Measurements from ENCODE around the gene IGF1R.

DNA sequence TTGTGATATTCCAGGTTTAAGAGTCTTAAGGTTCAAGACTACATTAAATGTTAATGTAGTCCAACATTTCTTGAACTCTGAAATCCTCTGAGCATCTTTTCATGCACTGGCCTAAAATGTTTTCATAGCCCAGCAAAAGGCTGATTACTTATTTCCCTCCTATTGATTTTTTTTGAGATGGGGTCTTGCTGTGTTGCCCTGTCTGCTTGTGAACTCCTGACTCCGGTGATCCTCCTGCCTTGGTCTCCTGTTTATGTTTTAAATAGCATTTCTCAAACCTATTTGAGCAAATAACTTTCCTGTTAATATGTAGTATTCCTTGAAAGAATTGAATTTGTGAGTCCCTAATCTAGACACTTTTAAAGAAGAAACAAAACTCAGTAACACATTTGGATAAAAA lies 133.5 kb downstream of the IGF1R start:
- TF ChIP-seq, protein P1, sequence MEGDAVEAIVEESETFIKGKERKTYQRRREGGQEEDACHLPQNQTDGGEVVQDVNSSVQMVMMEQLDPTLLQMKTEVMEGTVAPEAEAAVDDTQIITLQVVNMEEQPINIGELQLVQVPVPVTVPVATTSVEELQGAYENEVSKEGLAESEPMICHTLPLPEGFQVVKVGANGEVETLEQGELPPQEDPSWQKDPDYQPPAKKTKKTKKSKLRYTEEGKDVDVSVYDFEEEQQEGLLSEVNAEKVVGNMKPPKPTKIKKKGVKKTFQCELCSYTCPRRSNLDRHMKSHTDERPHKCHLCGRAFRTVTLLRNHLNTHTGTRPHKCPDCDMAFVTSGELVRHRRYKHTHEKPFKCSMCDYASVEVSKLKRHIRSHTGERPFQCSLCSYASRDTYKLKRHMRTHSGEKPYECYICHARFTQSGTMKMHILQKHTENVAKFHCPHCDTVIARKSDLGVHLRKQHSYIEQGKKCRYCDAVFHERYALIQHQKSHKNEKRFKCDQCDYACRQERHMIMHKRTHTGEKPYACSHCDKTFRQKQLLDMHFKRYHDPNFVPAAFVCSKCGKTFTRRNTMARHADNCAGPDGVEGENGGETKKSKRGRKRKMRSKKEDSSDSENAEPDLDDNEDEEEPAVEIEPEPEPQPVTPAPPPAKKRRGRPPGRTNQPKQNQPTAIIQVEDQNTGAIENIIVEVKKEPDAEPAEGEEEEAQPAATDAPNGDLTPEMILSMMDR (IDR thresholded peaks at IDR 0.05 in 2 of 3, conservative IDR thresholded peaks at IDR 0.05 in 1 of 3; ENCODE audit: borderline replicate concordance in 1 of 3, insufficient read depth in 1 of 3, low read depth in 2 of 3, low read length in 2 of 3), result no peak
- TF ChIP-seq POLR2AphosphoS5 (IDR thresholded peaks at IDR 0.05; ENCODE audit: low read depth, low read length) (no peak), REST (IDR thresholded peaks at IDR 0.05; ENCODE audit: low read depth) (no peak), CEBPB (IDR thresholded peaks at IDR 0.05; ENCODE audit: low read depth) (no peak), MAX (IDR thresholded peaks at IDR 0.05) (no peak), EZH2phosphoT487 (IDR thresholded peaks at IDR 0.05; ENCODE audit: borderline replicate concordance) (no peak), ZFX (IDR thresholded peaks at IDR 0.05) (no peak), SRF (IDR thresholded peaks at IDR 0.05; ENCODE audit: low read depth) (no peak), POLR2A (IDR thresholded peaks at IDR 0.05; ENCODE audit: borderline replicate concordance, extremely low read depth, insufficient read depth, insufficient read length) (no peak), CBX3 (IDR thresholded peaks at IDR 0.05; ENCODE audit: low read depth) (no peak), ATF3 (IDR thresholded peaks at IDR 0.05) (no peak), RAD21 (IDR thresholded peaks at IDR 0.05; ENCODE audit: low read depth) (no peak), YY1 (IDR thresholded peaks at IDR 0.05; ENCODE audit: extremely low read depth, insufficient replicate concordance, low read depth, low read length) (no peak)
